WERI-Rb-1 (cell line): ENCODE results near the gene SPOUT1.
"Not testable (repeated sequence)": the region's sequence is repeated elsewhere in the genome, so short reads cannot be mapped to it uniquely, and the experiment has no call there.

Source experiments
- DNase-seq: peaks from one replicate; pipeline ENCODE4 v3.0.0-alpha.2; 2020
- H3K27ac ChIP-seq: fragments of 250-450 bp; sonication (Bioruptor Pico); 2 replicates; pipeline ENCODE4 v1.5.1; 2020; ENCODE audit warnings: mild to moderate bottlenecking, moderate library complexity
- H3K27me3 ChIP-seq: fragments of 250-450 bp; sonication (Bioruptor Pico); 2 replicates; pipeline ENCODE4 v1.5.1; 2021; ENCODE audit warnings: mild to moderate bottlenecking, low read depth, moderate library complexity; ENCODE audit not compliant: insufficient read depth, severe bottlenecking
- H3K36me3 ChIP-seq: fragments of 250-450 bp; sonication (Bioruptor Pico); 2 replicates; pipeline ENCODE4 v1.5.1; 2020; ENCODE audit warnings: mild to moderate bottlenecking, moderate library complexity
- H3K4me3 ChIP-seq: 2 replicates; pipeline ENCODE4 v1.5.1; 2011; ENCODE audit warnings: low read depth, mild to moderate bottlenecking, control low read depth, low read length
- H3K9me3 ChIP-seq: fragments of 250-450 bp; sonication (Bioruptor Pico); 2 replicates; pipeline ENCODE4 v1.5.1; 2021; ENCODE audit warnings: mild to moderate bottlenecking, moderate library complexity; ENCODE audit not compliant: severe bottlenecking
- CTCF ChIP-seq: IDR thresholded peaks from 2 replicates; pipeline ENCODE4 v1.5.1; 2011; ENCODE audit warnings: low read depth, mild to moderate bottlenecking, control low read depth, inconsistent platforms, low read length

Gene SPOUT1, protein sequence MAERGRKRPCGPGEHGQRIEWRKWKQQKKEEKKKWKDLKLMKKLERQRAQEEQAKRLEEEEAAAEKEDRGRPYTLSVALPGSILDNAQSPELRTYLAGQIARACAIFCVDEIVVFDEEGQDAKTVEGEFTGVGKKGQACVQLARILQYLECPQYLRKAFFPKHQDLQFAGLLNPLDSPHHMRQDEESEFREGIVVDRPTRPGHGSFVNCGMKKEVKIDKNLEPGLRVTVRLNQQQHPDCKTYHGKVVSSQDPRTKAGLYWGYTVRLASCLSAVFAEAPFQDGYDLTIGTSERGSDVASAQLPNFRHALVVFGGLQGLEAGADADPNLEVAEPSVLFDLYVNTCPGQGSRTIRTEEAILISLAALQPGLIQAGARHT

DNA sequence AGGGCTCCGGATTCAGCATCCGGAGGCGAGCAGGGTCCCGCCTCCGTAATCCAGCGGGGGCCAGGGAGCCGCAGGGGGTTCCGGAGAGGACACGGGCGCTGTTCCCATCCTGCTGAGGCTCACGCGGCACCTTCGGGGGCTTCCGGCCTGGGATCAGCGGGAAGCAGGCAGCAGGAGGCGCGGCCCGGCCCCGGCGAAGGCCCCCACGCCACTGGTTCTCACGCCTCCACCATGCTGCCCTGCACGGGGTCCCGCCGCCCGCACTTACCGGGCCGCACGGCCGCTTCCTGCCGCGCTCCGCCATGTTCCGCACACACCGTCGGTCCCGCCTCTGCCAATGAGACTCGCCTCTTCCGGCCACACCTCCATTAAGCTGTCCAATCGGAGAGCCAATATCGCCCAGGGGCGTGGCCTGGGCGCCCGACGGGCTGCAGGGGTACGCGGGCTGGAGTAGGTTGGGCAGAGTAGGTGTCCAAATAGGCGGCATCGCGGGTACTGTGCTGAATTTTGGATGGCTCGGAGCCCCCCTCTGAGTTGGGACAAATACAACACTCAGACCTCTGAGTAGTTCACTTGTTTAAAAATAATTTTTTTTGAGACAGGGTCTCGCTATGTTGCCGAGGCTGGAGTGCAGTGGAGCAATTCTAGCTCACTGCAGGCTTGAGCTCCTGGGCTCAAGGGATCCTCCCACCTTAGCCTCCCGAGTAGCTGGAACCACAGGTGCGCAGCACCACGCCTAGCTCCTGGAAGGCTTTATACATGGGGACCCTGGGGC is at the start of gene SPOUT1:
TSS of gene SPOUT1 (minus strand) at position 318 of the 775 bp plus-strand sequence. CDS start at position 304, 14 bp downstream.
- H3K27ac ChIP-seq = peak within 1 kb of the TSS; percentile 75
- H3K9me3 ChIP-seq = no peaks in the 10 kb centered on the region
- no peaks in the 10 kb centered on the region for H3K27me3 ChIP-seq
- H3K36me3 ChIP-seq = peaks cover 52% of the 10 kb centered on the region
- H3K4me3 ChIP-seq = peak within 1 kb of the TSS; percentile 89
- peak; percentile 98 for DNase-seq
- no peak for TF ChIP-seq CTCF

- Histone ChIP-seq H3K4me3 (no peak overlapping the region), H3K27me3 (no peaks in the 10 kb centered on the region), H3K9me3 (no peaks in the 10 kb centered on the region), H3K27ac (no peak overlapping the region), H3K36me3 (no peaks in the 10 kb centered on the region; the same call in 1 of the 2 replicates)
- 0 out of 2 replicates have a peak, but pooled peaks have one; percentile 6 for TF ChIP-seq CTCF
- DNase-seq = no peak
These were observed 48.3 kb upstream of the SPOUT1 start for GRCh38 chr9:128877852-128878251.

DNA sequence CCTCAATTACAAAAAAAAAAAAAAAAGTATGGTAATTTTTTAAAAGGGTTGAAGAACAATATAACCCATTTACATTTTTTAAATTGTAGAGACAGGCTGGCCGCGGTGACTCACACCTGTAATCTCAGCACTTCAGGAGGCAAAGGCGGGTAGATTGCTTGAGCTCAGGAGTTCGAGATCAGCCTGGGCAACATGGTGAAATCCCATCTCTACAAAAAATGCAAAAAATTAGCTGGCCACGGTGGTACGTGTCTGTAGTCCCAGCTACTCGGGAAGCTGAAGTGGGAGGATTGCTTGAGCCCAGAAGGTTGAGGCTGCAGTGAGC is 41.3 kb upstream of the SPOUT1 start:
- H3K9me3 ChIP-seq, H3K27me3 ChIP-seq, DNase-seq, H3K27ac ChIP-seq, H3K4me3 ChIP-seq: not testable (repeated sequence)
- peaks cover 20% of the 10 kb centered on the region for H3K36me3 ChIP-seq

DNA sequence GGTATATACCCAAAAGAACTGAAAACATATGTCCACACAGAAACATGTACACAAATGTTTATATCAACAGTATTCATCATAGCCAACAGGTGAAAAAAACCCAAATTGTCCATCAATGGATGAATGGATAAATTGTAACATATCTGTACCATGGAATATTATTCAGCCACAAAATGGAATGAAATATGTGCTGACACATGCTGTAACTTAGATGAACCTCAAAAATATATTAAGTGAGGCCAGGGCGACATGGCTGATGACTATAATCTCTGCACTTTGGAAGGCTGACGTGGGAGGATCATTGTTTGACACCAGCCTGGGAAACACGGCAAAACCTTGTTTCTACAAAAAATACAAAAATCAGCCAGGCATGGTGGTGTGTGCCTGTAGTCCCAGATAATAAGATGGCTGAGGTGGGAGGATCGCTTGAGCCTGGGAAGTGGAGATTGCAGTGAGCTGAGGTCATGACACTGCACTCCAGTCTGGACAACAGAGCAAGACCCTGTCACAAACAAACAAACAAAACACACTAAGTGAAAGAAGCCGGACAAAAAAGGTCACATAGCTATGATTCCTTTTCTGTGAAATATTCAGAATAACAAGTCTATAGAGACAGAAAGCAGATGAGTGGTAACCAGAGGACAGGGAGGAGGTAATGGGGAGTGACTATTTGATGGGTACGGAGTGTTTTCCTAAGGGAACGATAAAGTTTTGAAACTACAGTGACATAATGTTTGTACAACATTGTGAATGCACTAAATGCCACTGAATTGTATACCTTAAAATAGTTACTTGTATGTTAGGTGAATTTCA is 40.7 kb upstream of the SPOUT1 start:
- H3K27ac ChIP-seq = no peak overlapping the region
- no peaks in the 10 kb centered on the region for H3K9me3 ChIP-seq
- no peak for DNase-seq
- H3K4me3 ChIP-seq = no peak overlapping the region
- no peaks in the 10 kb centered on the region for H3K27me3 ChIP-seq
- no peak for TF ChIP-seq CTCF
- peaks cover 20% of the 10 kb centered on the region for H3K36me3 ChIP-seq

DNA sequence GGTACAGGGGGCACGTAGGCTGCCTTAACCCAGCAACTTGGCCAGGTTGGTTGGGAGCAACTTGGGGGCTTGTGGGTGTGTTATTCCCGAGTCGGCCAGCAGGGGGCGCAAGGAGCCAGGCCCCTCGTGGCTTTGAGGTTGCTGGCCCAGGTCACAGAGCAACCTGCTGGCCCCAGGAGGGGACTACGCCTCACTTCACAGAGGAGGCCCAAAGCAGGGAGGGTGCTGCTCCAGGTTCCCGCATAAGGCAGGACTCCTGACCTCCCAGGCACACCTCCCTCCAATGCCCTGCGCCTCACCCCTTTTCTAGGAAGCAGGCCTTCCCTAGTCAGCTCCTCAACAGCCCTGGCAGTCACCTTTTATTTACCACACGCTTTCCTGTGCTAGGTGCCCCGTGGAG is 34.1 kb upstream of the SPOUT1 start:
- Histone ChIP-seq H3K36me3 (no peaks in the 10 kb centered on the region; the same call in none of the 2 replicates), H3K27me3 (no peaks in the 10 kb centered on the region), H3K9me3 (no peaks in the 10 kb centered on the region), H3K27ac (peak overlapping the region; percentile 61), H3K4me3 (no peak overlapping the region)
- DNase-seq = peak; percentile 91
- TF ChIP-seq CTCF = peak; percentile 99

DNA sequence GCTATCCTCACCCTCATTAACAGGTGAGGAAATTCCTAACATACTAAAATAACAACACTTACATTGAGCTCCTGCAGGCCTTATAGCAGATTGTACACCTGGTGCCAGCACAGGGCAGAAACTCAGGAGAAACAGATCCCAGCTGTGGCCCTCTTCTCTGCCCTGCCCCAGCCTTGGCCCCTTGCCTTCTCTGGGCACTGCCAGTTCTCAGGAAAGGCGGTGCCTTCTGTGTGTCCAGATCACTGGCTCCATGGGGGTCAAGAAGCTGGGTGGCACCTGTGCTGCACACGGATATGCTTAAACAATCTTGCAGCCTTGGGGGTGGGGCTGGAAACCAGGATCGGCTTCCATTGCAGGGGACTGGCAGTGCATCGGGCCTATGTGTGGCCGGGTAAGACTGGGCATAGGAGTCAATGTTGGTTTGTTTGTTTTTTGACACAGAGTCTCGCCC is 32.8 kb upstream of the SPOUT1 start:
- Histone ChIP-seq H3K27me3 (no peaks in the 10 kb centered on the region), H3K9me3 (no peaks in the 10 kb centered on the region), H3K27ac (no peak overlapping the region), H3K4me3 (no peak overlapping the region), H3K36me3 (no peaks in the 10 kb centered on the region; the same call in none of the 2 replicates)
- TF ChIP-seq CTCF = no peak
- DNase-seq = no peak
